Activated CD4-positive, alpha-beta T cell treated with anti-CD3 and anti-CD28 coated beads, Interleukin-2, amount 10 ng/mL, durations not matched to agents 7 days and 5 days (primary cell): ENCODE results near the gene SCRT2. TPM values are rescaled to one million over a fixed set of nuclear protein-coding genes. Genes with fewer than 3 reads are reported as not detected.

Experiments used
- CTCF ChIA-PET: fragments of 350-600 bp; sonication (Branson Sonifier 250); formaldehyde crosslinking; loops from one replicate; lab custom pipeline; 2021; ENCODE audit warnings: antibody characterized with exemption; lab: Charles Lee
- POLR2A ChIA-PET: fragments of 350-600 bp; sonication (Branson Sonifier 250); formaldehyde crosslinking; loops from one replicate; lab custom pipeline; 2021; ENCODE audit warnings: antibody characterized with exemption; lab: Charles Lee
- DNase-seq: peaks from one replicate; pipeline ENCODE4 v3.0.0-alpha.2; 2020
- H3K27ac Mint-ChIP-seq: one replicate; pipeline ENCODE4 v1.8.0; 2021; ENCODE audit warnings: mild to moderate bottlenecking, moderate library complexity, mixed read lengths
- H3K27me3 Mint-ChIP-seq: one replicate; pipeline ENCODE4 v1.8.0; 2021; ENCODE audit warnings: mixed read lengths
- H3K36me3 Mint-ChIP-seq: one replicate; pipeline ENCODE4 v1.8.0; 2021; ENCODE audit warnings: low read depth, mixed read lengths
- H3K4me1 Mint-ChIP-seq: one replicate; pipeline ENCODE4 v1.8.0; 2021; ENCODE audit warnings: mixed read lengths
- H3K4me3 Mint-ChIP-seq: one replicate; pipeline ENCODE4 v1.8.0; 2021; ENCODE audit warnings: mild to moderate bottlenecking, moderate library complexity, mixed read lengths
- H3K9me3 Mint-ChIP-seq: one replicate; pipeline ENCODE4 v1.8.0; 2021; ENCODE audit warnings: mixed read lengths
- total RNA-seq, 2 experiments: library from RNA; stranded (reverse); gene quantifications; one replicate each; pipeline ENCODE4 v1.2.3, GENCODE V29; 2021

Gene SCRT2
- total RNA-seq, 2 experiments from 2014 or later: not detected

- H3K4me1 Mint-ChIP-seq: no peaks in the 10 kb centered on the region
- ChIA-PET POLR2A (no interaction called here), CTCF (no interaction called here)
- no peaks in the 10 kb centered on the region for H3K9me3 Mint-ChIP-seq
- DNase-seq: no peak
- no peak overlapping the region for H3K27ac Mint-ChIP-seq
- H3K27me3 Mint-ChIP-seq: peaks cover 32% of the 10 kb centered on the region
- no peaks in the 10 kb centered on the region for H3K36me3 Mint-ChIP-seq
- H3K4me3 Mint-ChIP-seq: no peak overlapping the region
Observed at GRCh38 chr20:709991-710779, 34.6 kb upstream of the SCRT2 start.

- DNase-seq: no peak
- peaks cover 32% of the 10 kb centered on the region for H3K27me3 Mint-ChIP-seq
Observed at GRCh38 chr20:709423-709822, 33.8 kb upstream of the SCRT2 start.

GRCh38 chr20:708956-709355 lies 33.4 kb upstream of the SCRT2 start:
- Mint-ChIP-seq H3K27ac (no peak overlapping the region), H3K9me3 (no peaks in the 10 kb centered on the region), H3K4me1 (no peaks in the 10 kb centered on the region), H3K36me3 (no peaks in the 10 kb centered on the region), H3K27me3 (peaks cover 32% of the 10 kb centered on the region), H3K4me3 (no peak overlapping the region)
- ChIA-PET POLR2A (no interaction called here), CTCF (interaction anchor here (0.6 kb wide), 1 partner anchor 48 kb away, joined by 4 read pairs; no protein-coding TSS in a partner anchor)
- DNase-seq: no peak

More at GRCh38 chr20:709423-709822, 33.8 kb upstream of the SCRT2 start:
- Mint-ChIP-seq H3K36me3 (no peaks in the 10 kb centered on the region), H3K9me3 (no peaks in the 10 kb centered on the region), H3K4me3 (no peak overlapping the region), H3K4me1 (no peaks in the 10 kb centered on the region), H3K27ac (no peak overlapping the region)
- ChIA-PET POLR2A (no interaction called here), CTCF (interaction anchor here (0.6 kb wide), 1 partner anchor 49 kb away, joined by 4 read pairs; no protein-coding TSS in a partner anchor)

GRCh38 chr20:707451-708110 lies 32.0 kb upstream of the SCRT2 start:
- H3K4me1 Mint-ChIP-seq: no peaks in the 10 kb centered on the region
- DNase-seq: no peak

GRCh38 chr20:706366-706885 lies 30.8 kb upstream of the SCRT2 start:
- POLR2A ChIA-PET: no interaction called here

More at GRCh38 chr20:707451-708110, 32.0 kb upstream of the SCRT2 start:
- H3K36me3 Mint-ChIP-seq: no peaks in the 10 kb centered on the region
- H3K9me3 Mint-ChIP-seq: no peaks in the 10 kb centered on the region
- peaks cover 29% of the 10 kb centered on the region for H3K27me3 Mint-ChIP-seq
- CTCF ChIA-PET: interaction anchor here (0.6 kb wide), 1 partner anchor 130 kb away, joined by 3 read pairs; no protein-coding TSS in a partner anchor
- H3K4me3 Mint-ChIP-seq: no peak overlapping the region
- POLR2A ChIA-PET: no interaction called here
- H3K27ac Mint-ChIP-seq: no peak overlapping the region

GRCh38 chr20:704726-705125 lies 29.1 kb upstream of the SCRT2 start:
- no peak for DNase-seq
- H3K27me3 Mint-ChIP-seq: peaks cover 13% of the 10 kb centered on the region
- H3K4me1 Mint-ChIP-seq: no peaks in the 10 kb centered on the region
- no peaks in the 10 kb centered on the region for H3K36me3 Mint-ChIP-seq
- H3K4me3 Mint-ChIP-seq: no peak overlapping the region
- H3K9me3 Mint-ChIP-seq: no peaks in the 10 kb centered on the region
- ChIA-PET CTCF (interaction anchor here (1.0 kb wide), 1 partner anchor 17 kb away, joined by 3 read pairs; no protein-coding TSS in a partner anchor), POLR2A (no interaction called here)
- no peak overlapping the region for H3K27ac Mint-ChIP-seq

More at GRCh38 chr20:706366-706885, 30.8 kb upstream of the SCRT2 start:
- Mint-ChIP-seq H3K4me3 (no peak overlapping the region), H3K27ac (no peak overlapping the region), H3K9me3 (no peaks in the 10 kb centered on the region), H3K4me1 (no peaks in the 10 kb centered on the region), H3K36me3 (no peaks in the 10 kb centered on the region), H3K27me3 (peaks cover 22% of the 10 kb centered on the region)
- CTCF ChIA-PET: interaction anchor here (0.6 kb wide), 1 partner anchor 8 kb away, joined by 3 read pairs; no protein-coding TSS in a partner anchor
- DNase-seq: no peak

GRCh38 chr20:703426-703825 lies 27.8 kb upstream of the SCRT2 start:
- H3K27ac Mint-ChIP-seq: no peak overlapping the region
- ChIA-PET CTCF (interaction anchor here (1.1 kb wide), 1 partner anchor 58 kb away, joined by 4 read pairs; no protein-coding TSS in a partner anchor), POLR2A (no interaction called here)
- H3K4me1 Mint-ChIP-seq: no peaks in the 10 kb centered on the region
- no peaks in the 10 kb centered on the region for H3K9me3 Mint-ChIP-seq
- H3K4me3 Mint-ChIP-seq: no peak overlapping the region
- DNase-seq: no peak
- H3K36me3 Mint-ChIP-seq: no peaks in the 10 kb centered on the region
- H3K27me3 Mint-ChIP-seq: peaks cover 3% of the 10 kb centered on the region

GRCh38 chr20:703006-703405 lies 27.4 kb upstream of the SCRT2 start:
- Mint-ChIP-seq H3K27ac (no peak overlapping the region), H3K36me3 (no peaks in the 10 kb centered on the region), H3K4me3 (no peak overlapping the region), H3K27me3 (peaks cover 2% of the 10 kb centered on the region), H3K4me1 (no peaks in the 10 kb centered on the region), H3K9me3 (no peaks in the 10 kb centered on the region)
- DNase-seq: no peak
- POLR2A ChIA-PET: interaction anchor here (0.6 kb wide), 1 partner anchor 43 kb away, joined by 3 read pairs; no protein-coding TSS in a partner anchor
- CTCF ChIA-PET: interaction anchor here (1.1 kb wide), 1 partner anchor 57 kb away, joined by 4 read pairs; no protein-coding TSS in a partner anchor

- CTCF ChIA-PET: no interaction called here
- Mint-ChIP-seq H3K36me3 (no peaks in the 10 kb centered on the region), H3K4me3 (no peak overlapping the region), H3K4me1 (no peaks in the 10 kb centered on the region), H3K27me3 (peaks cover 2% of the 10 kb centered on the region), H3K27ac (no peak overlapping the region), H3K9me3 (no peaks in the 10 kb centered on the region)
- POLR2A ChIA-PET: no interaction called here
- DNase-seq: no peak
Observed at GRCh38 chr20:701401-702129, 26.0 kb upstream of the SCRT2 start.

GRCh38 chr20:699811-700338 lies 24.3 kb upstream of the SCRT2 start:
- no peaks in the 10 kb centered on the region for H3K4me1 Mint-ChIP-seq
- CTCF ChIA-PET: interaction anchor here (0.7 kb wide), 1 partner anchor 17 kb away, joined by 3 read pairs; no protein-coding TSS in a partner anchor
- H3K27ac Mint-ChIP-seq: no peak overlapping the region
- H3K36me3 Mint-ChIP-seq: no peaks in the 10 kb centered on the region
- POLR2A ChIA-PET: no interaction called here
- no peak overlapping the region for H3K4me3 Mint-ChIP-seq
- H3K27me3 Mint-ChIP-seq: no peaks in the 10 kb centered on the region
- no peak for DNase-seq
- no peaks in the 10 kb centered on the region for H3K9me3 Mint-ChIP-seq

GRCh38 chr20:699342-699741 lies 23.7 kb upstream of the SCRT2 start:
- Mint-ChIP-seq H3K27ac (no peak overlapping the region), H3K4me3 (no peak overlapping the region), H3K4me1 (no peaks in the 10 kb centered on the region), H3K36me3 (no peaks in the 10 kb centered on the region), H3K27me3 (no peaks in the 10 kb centered on the region), H3K9me3 (no peaks in the 10 kb centered on the region)
- CTCF ChIA-PET: no interaction called here
- POLR2A ChIA-PET: no interaction called here
- DNase-seq: no peak

GRCh38 chr20:698276-698675 lies 22.7 kb upstream of the SCRT2 start:
- H3K27ac Mint-ChIP-seq: no peak overlapping the region
- H3K27me3 Mint-ChIP-seq: no peaks in the 10 kb centered on the region
- H3K36me3 Mint-ChIP-seq: no peaks in the 10 kb centered on the region
- no peaks in the 10 kb centered on the region for H3K9me3 Mint-ChIP-seq
- ChIA-PET CTCF (no interaction called here), POLR2A (no interaction called here)
- DNase-seq: no peak
- H3K4me1 Mint-ChIP-seq: no peaks in the 10 kb centered on the region
- H3K4me3 Mint-ChIP-seq: no peak overlapping the region
